GM18508 (cell line): ENCODE results near the gene TTC39A.

Source experiments
- ATAC-seq: cut with Tn5 transposase; IDR thresholded peaks from one replicate; pipeline ENCODE4 v1.9.1; 2021; ENCODE audit warnings: moderate number of reproducible peaks; ENCODE audit not compliant: insufficient read depth, unreplicated experiment

Gene TTC39A

DNA sequence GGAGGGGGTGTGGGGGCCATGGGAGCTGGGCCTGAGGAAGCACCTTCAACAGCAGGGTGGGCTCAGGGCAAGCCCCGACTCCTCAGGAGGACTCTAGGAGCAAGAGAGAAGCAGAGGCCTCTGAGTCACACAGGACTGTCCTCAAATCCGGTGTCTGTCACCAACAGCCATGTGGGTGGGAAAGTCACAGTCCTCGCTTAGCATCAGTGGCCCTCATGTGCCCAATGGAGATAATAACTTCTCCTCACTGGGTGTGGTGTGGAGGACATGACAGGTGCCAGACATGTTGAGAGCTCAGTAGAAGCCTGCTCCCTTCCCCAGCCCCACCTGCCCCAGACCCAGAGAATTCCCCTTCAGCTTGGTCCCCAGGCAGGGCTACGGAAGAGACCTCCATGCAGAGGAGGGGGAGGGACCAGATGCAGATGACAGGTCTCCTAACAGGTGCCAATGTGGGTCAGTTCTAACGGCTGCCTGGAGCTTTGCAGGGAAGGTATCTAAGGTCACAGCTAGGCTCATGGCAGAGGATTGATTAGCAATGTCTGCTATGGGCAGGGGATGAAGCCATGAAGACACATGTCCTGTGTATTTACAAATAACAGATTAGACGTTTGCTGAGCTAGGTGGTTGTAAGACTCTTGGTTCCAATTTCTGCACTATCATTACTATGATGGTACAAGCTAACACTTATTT lies 30.2 kb downstream of the TTC39A start:
- no peak for ATAC-seq

DNA sequence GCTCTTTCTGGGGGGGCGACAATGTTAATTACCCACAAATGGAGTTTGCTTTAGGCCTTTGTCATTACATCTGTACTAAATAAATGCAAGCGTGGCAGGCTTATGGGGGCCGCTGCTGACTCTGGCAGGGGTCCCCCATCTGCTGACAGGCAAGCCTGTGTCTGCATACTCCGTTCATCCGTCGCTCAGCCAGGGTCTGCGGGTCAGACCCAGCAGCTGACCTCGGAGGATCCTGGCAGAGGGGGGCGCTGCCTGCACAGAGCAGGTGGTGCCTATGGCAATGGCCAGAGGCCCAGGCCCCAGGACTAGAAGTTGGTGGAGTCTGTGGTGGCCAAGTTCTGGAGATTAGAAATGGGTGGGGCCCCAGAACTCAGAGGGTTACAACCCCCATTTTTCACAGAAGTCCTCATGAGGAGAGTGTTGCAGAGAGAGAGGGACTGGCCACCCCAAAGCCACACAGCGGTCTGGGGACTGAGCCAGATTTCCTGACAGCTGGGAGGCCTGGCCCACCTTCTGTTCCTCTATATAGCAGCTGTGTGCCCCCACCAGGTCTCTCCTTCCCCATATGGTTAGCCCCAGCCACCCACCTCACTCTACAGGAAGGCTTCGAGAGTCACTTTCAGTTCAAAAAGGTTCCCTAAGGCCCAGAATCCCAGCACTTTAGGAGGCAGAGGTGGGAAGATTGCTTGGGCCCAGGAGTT lies 31.0 kb downstream of the TTC39A start:
- no peak for ATAC-seq

DNA sequence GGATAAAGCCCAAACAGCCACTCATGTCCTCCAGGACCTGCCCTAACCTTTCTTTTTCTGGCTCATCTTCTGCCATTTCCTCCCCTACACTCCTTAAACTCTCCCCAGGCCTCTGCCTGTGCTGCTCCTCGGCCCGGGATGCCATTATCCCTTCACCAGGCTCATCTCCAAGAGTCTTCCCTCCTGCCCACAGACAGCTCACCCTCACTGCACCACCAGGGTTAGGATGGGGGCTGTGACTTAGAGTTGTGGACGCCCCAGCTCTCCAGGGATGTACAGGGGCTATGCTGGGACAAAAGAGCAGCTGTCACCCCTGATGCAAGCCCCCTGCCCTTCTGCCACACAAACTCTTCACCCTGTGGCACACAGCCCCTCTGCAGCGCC lies 32.0 kb downstream of the TTC39A start:
- no peak for ATAC-seq

DNA sequence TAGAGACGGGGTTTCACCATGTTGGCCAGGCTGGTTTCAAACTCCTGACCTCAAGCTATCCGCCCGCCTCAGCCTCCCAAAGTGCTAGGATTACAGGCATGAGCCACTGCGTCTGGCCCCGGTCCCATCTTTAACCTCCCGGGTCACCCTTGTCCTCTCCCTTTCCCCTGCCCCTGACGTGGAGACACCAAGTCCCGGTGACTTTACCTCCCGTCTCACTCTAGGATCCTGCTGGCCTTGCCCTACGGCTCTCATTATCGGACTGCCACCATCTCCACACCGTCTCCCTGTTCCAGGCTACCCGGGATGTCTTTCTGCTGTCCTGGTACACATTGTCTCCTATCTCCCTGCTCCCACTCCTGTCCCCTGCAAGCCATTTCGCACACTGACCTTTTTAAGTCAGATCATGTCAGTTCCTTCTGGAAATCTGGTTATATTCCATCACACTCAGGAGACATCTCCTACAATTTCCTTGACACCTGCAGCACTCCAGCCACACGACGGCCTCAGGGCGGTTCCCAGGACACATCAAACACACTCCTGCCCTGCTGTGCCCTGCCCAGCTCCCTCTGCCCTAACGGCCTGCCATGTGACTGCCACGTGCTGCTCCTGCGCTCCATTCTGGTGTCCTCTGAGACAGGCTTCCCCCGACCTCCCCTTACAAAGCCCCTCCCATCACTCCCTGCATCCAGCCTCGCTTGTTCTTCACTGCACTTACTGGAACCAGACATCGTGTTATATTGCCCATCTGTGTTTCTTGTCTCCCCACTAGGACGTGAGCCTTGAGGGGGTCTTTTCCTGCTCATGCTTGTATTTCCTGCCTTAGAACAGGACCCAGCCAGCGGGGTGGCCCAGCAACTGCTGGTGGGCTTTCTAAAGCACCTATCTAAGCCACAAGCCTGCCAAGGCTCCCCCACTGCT lies 32.7 kb downstream of the TTC39A start:
- no peak for ATAC-seq

- no peak for ATAC-seq
These were observed 33.7 kb downstream of the TTC39A start for GRCh38 chr1:51296383-51297357.

DNA sequence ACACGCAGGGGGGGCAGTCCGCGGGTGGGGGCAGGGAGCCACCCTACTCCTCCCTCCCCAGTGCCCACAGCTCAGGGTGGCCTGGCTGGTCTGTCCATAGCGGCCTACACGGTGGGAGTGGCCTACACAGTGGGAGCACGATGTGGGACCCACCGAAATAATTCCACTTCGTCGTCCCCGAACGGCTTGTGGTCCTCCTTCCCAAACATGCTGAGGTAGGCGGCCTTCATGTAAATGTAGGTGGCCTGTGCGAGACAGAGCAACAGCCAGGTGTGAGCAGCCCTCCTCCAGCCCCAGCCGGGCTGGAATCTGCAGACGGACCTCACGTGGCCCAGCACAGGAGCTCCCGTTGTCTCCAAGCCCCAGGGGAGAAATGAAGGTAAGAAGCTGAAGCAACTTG lies 34.4 kb downstream of the TTC39A start:
- no peak for ATAC-seq

- no peak for ATAC-seq
These were observed 35.7 kb downstream of the TTC39A start for GRCh38 chr1:51294566-51295184.

DNA sequence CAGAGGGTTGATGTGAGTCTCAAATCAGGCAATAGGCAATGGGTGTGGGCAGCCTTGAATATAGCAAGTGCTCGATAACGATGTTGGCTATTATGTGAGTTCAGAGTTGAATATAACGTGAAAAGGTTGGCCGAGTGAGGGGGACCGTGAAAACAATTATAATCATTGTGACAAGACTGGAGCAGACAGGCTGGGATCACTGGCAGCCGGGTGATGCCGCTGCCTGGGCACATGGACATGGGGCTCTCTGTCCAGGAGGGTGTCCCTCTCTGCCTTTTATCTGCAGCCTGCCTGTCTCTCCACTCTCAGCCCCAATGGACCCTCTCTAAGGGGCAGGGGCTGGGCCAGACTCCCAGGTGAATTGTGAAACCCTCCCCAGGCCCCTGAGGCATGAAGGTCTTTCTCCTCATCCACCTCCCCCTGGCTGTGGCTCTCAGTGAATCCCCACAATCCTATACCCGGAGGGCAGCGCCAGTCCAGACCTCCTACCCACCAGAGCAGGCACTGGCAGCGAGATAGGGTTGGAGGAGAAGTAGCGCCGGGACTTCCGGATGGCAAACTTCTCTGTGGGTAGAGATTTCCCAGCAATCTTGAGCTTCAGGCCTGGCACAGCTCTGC lies 36.4 kb downstream of the TTC39A start:
- no peak for ATAC-seq

DNA sequence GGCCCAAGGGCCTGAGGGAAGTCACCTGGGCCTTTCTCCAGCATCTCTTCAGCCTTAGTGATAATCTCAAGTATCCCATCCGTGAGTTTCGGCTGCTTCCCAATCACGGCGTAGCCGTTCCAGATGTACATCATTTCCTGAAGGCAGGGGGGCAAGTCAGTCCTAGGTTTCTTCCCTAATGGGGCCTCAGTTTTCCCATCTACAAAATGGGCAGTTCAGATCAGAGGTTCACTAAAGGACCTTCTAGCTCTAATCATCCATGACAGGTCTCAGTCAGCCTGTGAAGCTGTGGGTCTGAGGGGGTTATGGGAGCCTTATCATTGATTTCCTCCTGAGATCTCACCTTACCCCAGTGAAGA lies 39.9 kb downstream of the TTC39A start:
- no peak for ATAC-seq

- ATAC-seq, result no peak
These were observed 40.5 kb downstream of the TTC39A start for GRCh38 chr1:51289676-51290488.

DNA sequence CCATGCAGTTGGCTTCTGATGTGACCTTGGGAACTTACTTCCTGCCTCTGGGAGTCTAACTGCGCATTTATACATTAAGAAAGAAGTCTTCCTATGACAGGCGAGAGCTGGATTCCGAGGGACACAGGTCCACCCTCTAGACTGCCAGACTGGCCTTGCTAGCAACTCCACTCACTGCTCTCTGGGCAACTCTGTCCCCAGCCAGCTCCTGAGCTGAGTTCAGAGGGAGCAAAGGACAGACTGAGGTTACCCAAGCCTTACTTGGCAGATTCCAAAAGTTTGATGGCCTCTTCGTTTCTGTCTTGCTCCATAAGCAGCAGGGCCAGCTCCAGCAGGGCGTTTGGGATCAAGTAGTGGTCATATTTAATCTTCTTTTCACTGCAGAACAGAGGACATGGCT lies 41.8 kb downstream of the TTC39A start:
- no peak for ATAC-seq

- ATAC-seq, result no peak
These were observed 42.4 kb downstream of the TTC39A start for GRCh38 chr1:51287966-51288365.

GRCh38 chr1:51285055-51285454 lies 45.3 kb downstream of the TTC39A start:
- ATAC-seq, result peak; percentile 87

DNA sequence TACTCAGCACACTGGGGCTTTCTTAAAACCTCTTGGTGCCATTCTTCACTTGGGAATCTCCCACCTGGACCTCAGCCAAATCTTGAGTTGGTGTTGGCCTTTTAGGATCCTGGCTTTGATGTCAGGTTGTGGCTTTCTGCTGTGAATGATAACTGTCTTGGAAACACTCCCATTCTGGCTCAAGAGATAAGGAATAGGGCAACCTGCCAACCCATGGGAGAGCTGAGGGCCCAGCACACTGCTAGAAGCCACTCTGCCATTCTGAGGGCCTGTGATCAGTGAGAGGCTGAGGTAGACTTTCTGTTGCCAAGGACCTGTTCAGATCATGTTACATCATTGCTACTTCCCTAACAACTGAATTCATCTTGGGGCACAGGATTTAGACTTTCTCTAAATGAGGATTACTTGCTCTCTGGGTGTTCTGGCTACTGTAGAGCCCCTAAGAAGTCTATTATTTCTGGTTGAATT lies 45.8 kb downstream of the TTC39A start:
- ATAC-seq, result peak; percentile 17

DNA sequence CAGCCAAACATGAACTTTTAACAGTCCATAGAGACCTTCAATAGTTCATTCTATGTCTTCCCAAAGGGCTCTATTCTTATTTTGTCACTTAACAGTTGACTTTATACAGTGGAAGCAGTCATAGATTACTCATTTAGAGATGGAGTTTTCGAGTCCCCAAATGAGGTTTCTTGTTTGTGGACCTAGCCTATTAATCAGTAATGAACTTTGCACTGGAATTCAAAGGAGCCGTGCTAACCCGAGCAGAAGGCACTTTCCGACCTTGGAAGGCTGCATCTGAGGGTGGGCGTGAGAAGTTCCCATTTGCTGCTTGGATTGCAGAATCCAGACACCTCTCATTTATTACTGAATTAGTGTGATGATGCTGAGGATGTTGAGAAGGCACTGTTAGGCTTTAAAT lies 46.4 kb downstream of the TTC39A start:
- ATAC-seq, result no peak

DNA sequence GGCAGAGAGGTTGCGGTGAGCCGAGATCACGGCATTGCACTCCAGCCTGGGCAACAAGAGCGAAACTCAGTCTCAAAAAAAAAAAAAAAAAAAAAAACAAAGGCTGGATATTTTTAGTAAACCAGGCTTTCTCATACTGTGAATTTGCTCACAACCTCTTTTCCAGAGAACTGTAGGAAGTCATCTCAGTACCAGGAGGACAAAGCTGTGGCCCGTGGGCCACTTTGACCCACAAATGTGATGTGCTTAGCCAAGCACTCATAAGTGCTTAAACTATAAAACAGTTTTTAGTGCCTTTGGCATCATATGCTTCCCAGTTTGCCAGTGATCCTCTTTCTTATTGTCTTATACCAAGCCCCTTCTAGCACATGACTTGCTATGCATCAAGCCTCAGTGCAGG lies 47.8 kb downstream of the TTC39A start:
- no peak for ATAC-seq

DNA sequence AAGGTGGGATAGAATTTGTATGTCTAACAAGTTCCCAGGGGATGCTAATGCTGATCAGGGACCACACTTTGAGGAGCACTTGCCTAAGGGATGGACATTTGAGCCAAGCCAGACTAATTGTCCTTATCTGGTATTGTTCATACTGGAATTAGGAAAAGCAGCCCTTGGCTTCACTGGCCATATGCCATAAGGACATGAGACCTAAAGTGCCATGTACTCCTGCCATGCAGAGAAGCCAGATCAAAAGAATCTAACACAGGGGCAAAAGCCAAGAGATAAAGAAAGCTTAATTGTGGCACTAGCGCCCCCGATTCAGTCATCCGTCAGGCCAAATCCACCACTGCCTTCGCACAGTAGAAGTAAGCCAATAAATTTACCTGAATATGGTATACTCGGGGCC lies 48.6 kb downstream of the TTC39A start:
- ATAC-seq, result no peak

DNA sequence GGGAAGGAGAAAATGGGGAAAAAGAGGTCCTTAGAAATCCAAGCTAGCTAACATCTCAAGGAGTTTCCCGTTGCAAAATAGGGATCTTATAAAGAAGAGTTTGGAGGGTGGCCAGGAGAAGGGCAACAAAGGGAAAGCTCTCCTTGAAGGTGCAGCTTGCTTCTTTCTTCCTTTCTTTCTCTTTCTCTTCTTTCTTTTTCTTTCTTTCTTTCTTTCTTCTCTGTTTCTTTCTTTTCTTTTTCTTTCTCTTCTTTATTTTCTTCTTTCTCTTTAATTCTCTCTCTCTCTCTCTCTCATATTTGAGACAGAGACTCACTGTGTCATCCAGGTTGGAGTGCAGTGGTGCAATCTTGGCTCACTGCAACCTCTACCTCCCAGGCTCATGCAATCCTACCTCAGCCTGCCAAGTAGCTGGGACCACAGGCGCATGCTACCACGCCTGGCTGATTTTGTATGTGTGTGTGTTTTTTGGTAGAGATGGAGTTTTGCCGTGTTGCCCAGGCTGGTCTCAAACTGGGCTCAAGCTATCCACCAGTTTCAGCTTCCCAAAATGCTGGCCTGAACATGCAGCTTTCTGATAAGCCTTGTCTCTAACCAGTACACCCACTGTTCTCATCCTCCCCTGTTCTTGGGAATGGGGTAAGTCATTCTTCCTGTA lies 49.9 kb downstream of the TTC39A start:
- ATAC-seq, result no peak
